Karpas-422 (cell line): Measurements from ENCODE around the gene NECAP2. TPM values are rescaled to one million over a fixed set of nuclear protein-coding genes. Genes with fewer than 3 reads are reported as not detected.

Experiments
- total RNA-seq: library from RNA; depleted of rRNA; stranded (reverse); fragments of >200 nt; shearing (Covaris generic); gene quantifications from 2 replicates; pipeline ENCODE4 v1.2.3, GENCODE V29; 2014; ENCODE audit warnings: low replicate concordance; rRNA removed

NECAP2 gene
- total RNA-seq, 1 experiment from 2014 or later: 54.9 TPM

Other genes with a start within 250 kb of the NECAP2 start
- 2.2 and 2.5 TPM in 2 replicates for gene ARHGEF19, start 228.1 kb upstream of the NECAP2 start, total RNA-seq
- 2.6 and 9.6 TPM in 2 replicates for gene CPLANE2, start 203.5 kb upstream of the NECAP2 start, total RNA-seq
- gene FBXO42, start 88.2 kb upstream of the NECAP2 start, total RNA-seq: 27.9 and 31.7 TPM in 2 replicates
- gene SZRD1, start 73.5 kb upstream of the NECAP2 start, total RNA-seq: 34.5 and 52.2 TPM in 2 replicates
- gene SPATA21, start 3.3 kb upstream of the NECAP2 start, total RNA-seq: 1.2 and 1.4 TPM in 2 replicates
- under 0.01 TPM in 2 replicates for gene RNU1-1, start 73.6 kb downstream of the NECAP2 start, total RNA-seq
- 8.5 and 18.4 TPM in 2 replicates for gene NBPF1, start 172.8 kb downstream of the NECAP2 start, total RNA-seq
- under 0.01 TPM in 2 replicates for gene RNU1-3, start 226.2 kb downstream of the NECAP2 start, total RNA-seq